ENCODE results near the gene SVOPL. TPM values are rescaled to one million over a fixed set of nuclear protein-coding genes. Genes with fewer than 3 reads are reported as not detected.
"Not testable (repeated sequence)": the region's sequence is repeated elsewhere in the genome, so short reads cannot be mapped to it uniquely, and the experiment has no call there.

Gene SVOPL
- total RNA-seq, 1 donor from 2014 or later: not detected

- Histone ChIP-seq H3K27ac (no peak overlapping the region), H3K9me3 (no peaks in the 10 kb centered on the region), H3K4me3 (no peak overlapping the region), H3K27me3 (no peaks in the 10 kb centered on the region), H3K4me1 (no peaks in the 10 kb centered on the region), H3K36me3 (no peaks in the 10 kb centered on the region)
- intact Hi-C loops (cut with DNase I): no loop called here
- TF ChIP-seq POLR2AphosphoS5 (IDR thresholded peaks at IDR 0.05; ENCODE audit: insufficient read depth in 1 of 2, low read depth in 1 of 2) (no peak), POLR2A (IDR thresholded peaks at IDR 0.05) (no peak), CTCF (IDR thresholded peaks at IDR 0.05) (no peak)
- no peak for DNase-seq (ENCODE audit: extremely low spot score in 2 of 2)
Observed at GRCh38 chr7:138735399-138735798, 34.2 kb upstream of the SVOPL start.

- H3K4me3 ChIP-seq; intact Hi-C loops (cut with DNase I); H3K9me3 ChIP-seq; DNase-seq (ENCODE audit: extremely low spot score in 2 of 2); H3K27me3 ChIP-seq; H3K36me3 ChIP-seq; H3K4me1 ChIP-seq; H3K27ac ChIP-seq: not testable (repeated sequence)
Observed at GRCh38 chr7:138731733-138732132, 30.6 kb upstream of the SVOPL start.

- intact Hi-C loops (cut with DNase I): no loop called here
- Histone ChIP-seq H3K9me3 (no peaks in the 10 kb centered on the region), H3K4me1 (no peaks in the 10 kb centered on the region), H3K27me3 (no peaks in the 10 kb centered on the region), H3K36me3 (no peaks in the 10 kb centered on the region), H3K4me3 (no peak overlapping the region), H3K27ac (no peak overlapping the region)
- DNase-seq (ENCODE audit: extremely low spot score in 2 of 2): no peak
- no peak for TF ChIP-seq CTCF (IDR thresholded peaks at IDR 0.05)
- TF ChIP-seq POLR2AphosphoS5 (IDR thresholded peaks at IDR 0.05; ENCODE audit: insufficient read depth in 1 of 2, low read depth in 1 of 2): no peak
- no peak for TF ChIP-seq POLR2A (IDR thresholded peaks at IDR 0.05)
Observed at GRCh38 chr7:138729444-138729843, 28.3 kb upstream of the SVOPL start.

- intact Hi-C loops (cut with DNase I): no loop called here
- Histone ChIP-seq H3K4me1 (no peaks in the 10 kb centered on the region), H3K27me3 (no peaks in the 10 kb centered on the region), H3K27ac (no peak overlapping the region), H3K36me3 (no peaks in the 10 kb centered on the region), H3K4me3 (no peak overlapping the region), H3K9me3 (no peaks in the 10 kb centered on the region)
- TF ChIP-seq CTCF (IDR thresholded peaks at IDR 0.05) (no peak), POLR2AphosphoS5 (IDR thresholded peaks at IDR 0.05; ENCODE audit: insufficient read depth in 1 of 2, low read depth in 1 of 2) (peak in 1 of 2 donors; percentile 65), POLR2A (IDR thresholded peaks at IDR 0.05) (no peak)
- no peak for DNase-seq (ENCODE audit: extremely low spot score in 2 of 2)
Observed at GRCh38 chr7:138727336-138728099, 26.4 kb upstream of the SVOPL start.

GRCh38 chr7:138726288-138726687 lies 25.1 kb upstream of the SVOPL start:
- no peak for TF ChIP-seq POLR2AphosphoS5 (IDR thresholded peaks at IDR 0.05; ENCODE audit: insufficient read depth in 1 of 2, low read depth in 1 of 2)
- TF ChIP-seq POLR2A (IDR thresholded peaks at IDR 0.05): no peak
- TF ChIP-seq CTCF (IDR thresholded peaks at IDR 0.05): no peak
- H3K4me3 ChIP-seq: no peak overlapping the region
- H3K36me3 ChIP-seq: no peaks in the 10 kb centered on the region
- H3K27me3 ChIP-seq: no peaks in the 10 kb centered on the region
- no peaks in the 10 kb centered on the region for H3K9me3 ChIP-seq
- no peak overlapping the region for H3K27ac ChIP-seq
- no peaks in the 10 kb centered on the region for H3K4me1 ChIP-seq
- intact Hi-C loops (cut with DNase I): no loop called here
- DNase-seq (ENCODE audit: extremely low spot score in 2 of 2): no peak
